HEK293 (cell line): Measurements from ENCODE around the gene ATP7A.

Experiments used
- HOXD13 ChIP-seq: sonication (generic); formaldehyde crosslinking; IDR thresholded peaks from 2 replicates; pipeline ENCODE4 v1.8.0; 2022; ENCODE audit warnings: missing genetic modification reagents, borderline replicate concordance
- KLF9 ChIP-seq: fragments of 450-650 bp; formaldehyde crosslinking; IDR thresholded peaks from 2 replicates; pipeline ENCODE4 v1.5.1; 2016; ENCODE audit warnings: missing biosample characterization, missing genetic modification characterization, low read depth
- RBAK ChIP-seq: fragments of 450-650 bp; formaldehyde crosslinking; IDR thresholded peaks from 2 replicates; pipeline ENCODE4 v1.5.1; 2016; ENCODE audit warnings: missing biosample characterization, missing genetic modification characterization
- ZBTB20 ChIP-seq: fragments of 450-650 bp; formaldehyde crosslinking; IDR thresholded peaks from 2 replicates; pipeline ENCODE4 v1.5.1; 2016; ENCODE audit warnings: missing biosample characterization, missing genetic modification characterization
- ZNF169 ChIP-seq: fragments of 450-650 bp; formaldehyde crosslinking; IDR thresholded peaks from 2 replicates; pipeline ENCODE4 v1.5.1; 2016; ENCODE audit warnings: missing biosample characterization, missing genetic modification characterization
- ZNF311 ChIP-seq: fragments of 450-650 bp; formaldehyde crosslinking; IDR thresholded peaks from 2 replicates; pipeline ENCODE4 v1.5.1; 2017; ENCODE audit warnings: missing biosample characterization, missing genetic modification characterization, borderline replicate concordance
- ZNF350 ChIP-seq: fragments of 450-650 bp; formaldehyde crosslinking; IDR thresholded peaks from 2 replicates; pipeline ENCODE4 v1.5.0; 2017; ENCODE audit warnings: missing biosample characterization, mild to moderate bottlenecking, missing genetic modification characterization
- ZNF366 ChIP-seq: fragments of 450-650 bp; formaldehyde crosslinking; conservative IDR thresholded peaks from 2 replicates; pipeline ENCODE4 v1.5.1; 2016; ENCODE audit warnings: missing biosample characterization, missing genetic modification characterization
- ZNF548 ChIP-seq: fragments of 450-650 bp; formaldehyde crosslinking; IDR thresholded peaks from 2 replicates; pipeline ENCODE4 v1.5.1; 2016; ENCODE audit warnings: missing biosample characterization, missing genetic modification characterization
- ZNF785 ChIP-seq: fragments of 450-650 bp; formaldehyde crosslinking; IDR thresholded peaks from 2 replicates; pipeline ENCODE4 v1.5.1; 2016; ENCODE audit warnings: missing biosample characterization, missing genetic modification characterization
- TF ChIP-seq, protein P1 (sequence below): fragments of 450-650 bp; formaldehyde crosslinking; IDR thresholded peaks from 2 replicates; pipeline ENCODE4 v1.5.1; 2016; ENCODE audit warnings: missing biosample characterization, missing genetic modification characterization
- TF ChIP-seq, protein P2 (sequence below): fragments of 450-650 bp; formaldehyde crosslinking; IDR thresholded peaks from 2 replicates; pipeline ENCODE4 v1.5.1; 2016; ENCODE audit warnings: missing biosample characterization, missing genetic modification characterization
- TF ChIP-seq, protein P3 (sequence below): fragments of 450-650 bp; formaldehyde crosslinking; IDR thresholded peaks from 2 replicates; pipeline ENCODE4 v1.5.1; 2016; ENCODE audit warnings: missing biosample characterization, missing genetic modification characterization, low read depth
- TF ChIP-seq, protein P4 (sequence below): sonication (generic); formaldehyde crosslinking; IDR thresholded peaks from 2 replicates; pipeline ENCODE4 v1.8.1; 2022; ENCODE audit warnings: mild to moderate bottlenecking, moderate library complexity, missing genetic modification reagents

DNA sequence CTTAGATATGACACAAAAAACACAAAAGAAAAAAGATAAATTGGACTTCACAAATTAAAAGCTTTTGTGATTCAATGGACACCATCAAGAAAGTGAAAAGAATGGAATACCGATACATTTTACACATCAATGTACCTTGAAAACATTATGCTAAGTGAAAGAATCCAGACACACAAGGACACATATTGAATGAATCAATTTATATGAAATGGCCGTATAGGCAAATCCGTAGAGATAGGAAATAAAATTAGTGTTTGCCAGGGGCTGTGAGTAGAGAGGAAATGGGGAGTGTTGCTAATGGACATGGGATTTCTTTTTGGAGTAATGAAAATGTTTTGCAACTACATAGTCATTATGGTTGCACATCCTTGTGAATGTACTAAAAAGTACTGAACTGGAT lies 55.9 kb downstream of the ATP7A start:
- TF ChIP-seq, protein P1, sequence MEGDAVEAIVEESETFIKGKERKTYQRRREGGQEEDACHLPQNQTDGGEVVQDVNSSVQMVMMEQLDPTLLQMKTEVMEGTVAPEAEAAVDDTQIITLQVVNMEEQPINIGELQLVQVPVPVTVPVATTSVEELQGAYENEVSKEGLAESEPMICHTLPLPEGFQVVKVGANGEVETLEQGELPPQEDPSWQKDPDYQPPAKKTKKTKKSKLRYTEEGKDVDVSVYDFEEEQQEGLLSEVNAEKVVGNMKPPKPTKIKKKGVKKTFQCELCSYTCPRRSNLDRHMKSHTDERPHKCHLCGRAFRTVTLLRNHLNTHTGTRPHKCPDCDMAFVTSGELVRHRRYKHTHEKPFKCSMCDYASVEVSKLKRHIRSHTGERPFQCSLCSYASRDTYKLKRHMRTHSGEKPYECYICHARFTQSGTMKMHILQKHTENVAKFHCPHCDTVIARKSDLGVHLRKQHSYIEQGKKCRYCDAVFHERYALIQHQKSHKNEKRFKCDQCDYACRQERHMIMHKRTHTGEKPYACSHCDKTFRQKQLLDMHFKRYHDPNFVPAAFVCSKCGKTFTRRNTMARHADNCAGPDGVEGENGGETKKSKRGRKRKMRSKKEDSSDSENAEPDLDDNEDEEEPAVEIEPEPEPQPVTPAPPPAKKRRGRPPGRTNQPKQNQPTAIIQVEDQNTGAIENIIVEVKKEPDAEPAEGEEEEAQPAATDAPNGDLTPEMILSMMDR (tag by site-specific recombination) = no peak
- TF ChIP-seq ZBTB20 (tag by site-specific recombination) (no peak), ZNF785 (tag by site-specific recombination) (no peak), ZNF548 (tag by site-specific recombination) (no peak), ZNF169 (tag by site-specific recombination) (no peak), RBAK (tag by site-specific recombination) (no peak), ZNF366 (no peak), ZNF311 (tag by site-specific recombination) (no peak), HOXD13 (CRISPR knock-in tag) (no peak), ZNF350 (tag by site-specific recombination) (no peak), KLF9 (tag by site-specific recombination) (no peak)
- TF ChIP-seq, protein P2, sequence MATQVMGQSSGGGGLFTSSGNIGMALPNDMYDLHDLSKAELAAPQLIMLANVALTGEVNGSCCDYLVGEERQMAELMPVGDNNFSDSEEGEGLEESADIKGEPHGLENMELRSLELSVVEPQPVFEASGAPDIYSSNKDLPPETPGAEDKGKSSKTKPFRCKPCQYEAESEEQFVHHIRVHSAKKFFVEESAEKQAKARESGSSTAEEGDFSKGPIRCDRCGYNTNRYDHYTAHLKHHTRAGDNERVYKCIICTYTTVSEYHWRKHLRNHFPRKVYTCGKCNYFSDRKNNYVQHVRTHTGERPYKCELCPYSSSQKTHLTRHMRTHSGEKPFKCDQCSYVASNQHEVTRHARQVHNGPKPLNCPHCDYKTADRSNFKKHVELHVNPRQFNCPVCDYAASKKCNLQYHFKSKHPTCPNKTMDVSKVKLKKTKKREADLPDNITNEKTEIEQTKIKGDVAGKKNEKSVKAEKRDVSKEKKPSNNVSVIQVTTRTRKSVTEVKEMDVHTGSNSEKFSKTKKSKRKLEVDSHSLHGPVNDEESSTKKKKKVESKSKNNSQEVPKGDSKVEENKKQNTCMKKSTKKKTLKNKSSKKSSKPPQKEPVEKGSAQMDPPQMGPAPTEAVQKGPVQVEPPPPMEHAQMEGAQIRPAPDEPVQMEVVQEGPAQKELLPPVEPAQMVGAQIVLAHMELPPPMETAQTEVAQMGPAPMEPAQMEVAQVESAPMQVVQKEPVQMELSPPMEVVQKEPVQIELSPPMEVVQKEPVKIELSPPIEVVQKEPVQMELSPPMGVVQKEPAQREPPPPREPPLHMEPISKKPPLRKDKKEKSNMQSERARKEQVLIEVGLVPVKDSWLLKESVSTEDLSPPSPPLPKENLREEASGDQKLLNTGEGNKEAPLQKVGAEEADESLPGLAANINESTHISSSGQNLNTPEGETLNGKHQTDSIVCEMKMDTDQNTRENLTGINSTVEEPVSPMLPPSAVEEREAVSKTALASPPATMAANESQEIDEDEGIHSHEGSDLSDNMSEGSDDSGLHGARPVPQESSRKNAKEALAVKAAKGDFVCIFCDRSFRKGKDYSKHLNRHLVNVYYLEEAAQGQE (tag by site-specific recombination) = no peak
- TF ChIP-seq, protein P3, sequence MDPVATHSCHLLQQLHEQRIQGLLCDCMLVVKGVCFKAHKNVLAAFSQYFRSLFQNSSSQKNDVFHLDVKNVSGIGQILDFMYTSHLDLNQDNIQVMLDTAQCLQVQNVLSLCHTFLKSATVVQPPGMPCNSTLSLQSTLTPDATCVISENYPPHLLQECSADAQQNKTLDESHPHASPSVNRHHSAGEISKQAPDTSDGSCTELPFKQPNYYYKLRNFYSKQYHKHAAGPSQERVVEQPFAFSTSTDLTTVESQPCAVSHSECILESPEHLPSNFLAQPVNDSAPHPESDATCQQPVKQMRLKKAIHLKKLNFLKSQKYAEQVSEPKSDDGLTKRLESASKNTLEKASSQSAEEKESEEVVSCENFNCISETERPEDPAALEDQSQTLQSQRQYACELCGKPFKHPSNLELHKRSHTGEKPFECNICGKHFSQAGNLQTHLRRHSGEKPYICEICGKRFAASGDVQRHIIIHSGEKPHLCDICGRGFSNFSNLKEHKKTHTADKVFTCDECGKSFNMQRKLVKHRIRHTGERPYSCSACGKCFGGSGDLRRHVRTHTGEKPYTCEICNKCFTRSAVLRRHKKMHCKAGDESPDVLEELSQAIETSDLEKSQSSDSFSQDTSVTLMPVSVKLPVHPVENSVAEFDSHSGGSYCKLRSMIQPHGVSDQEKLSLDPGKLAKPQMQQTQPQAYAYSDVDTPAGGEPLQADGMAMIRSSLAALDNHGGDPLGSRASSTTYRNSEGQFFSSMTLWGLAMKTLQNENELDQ (tag by site-specific recombination) = no peak
- TF ChIP-seq, protein P4, sequence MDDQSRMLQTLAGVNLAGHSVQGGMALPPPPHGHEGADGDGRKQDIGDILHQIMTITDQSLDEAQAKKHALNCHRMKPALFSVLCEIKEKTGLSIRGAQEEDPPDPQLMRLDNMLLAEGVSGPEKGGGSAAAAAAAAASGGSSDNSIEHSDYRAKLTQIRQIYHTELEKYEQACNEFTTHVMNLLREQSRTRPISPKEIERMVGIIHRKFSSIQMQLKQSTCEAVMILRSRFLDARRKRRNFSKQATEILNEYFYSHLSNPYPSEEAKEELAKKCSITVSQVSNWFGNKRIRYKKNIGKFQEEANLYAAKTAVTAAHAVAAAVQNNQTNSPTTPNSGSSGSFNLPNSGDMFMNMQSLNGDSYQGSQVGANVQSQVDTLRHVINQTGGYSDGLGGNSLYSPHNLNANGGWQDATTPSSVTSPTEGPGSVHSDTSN (CRISPR knock-in tag) = no peak
